Thyroid gland (tissue), 4 donors: ENCODE results near the gene CLEC2A. TPM values are rescaled to one million over a fixed set of nuclear protein-coding genes. Genes with fewer than 3 reads are reported as not detected.

Experiments used
- DNase-seq, 2 donors: peaks; one replicate each; pipeline ENCODE4 v3.0.0-alpha.2; 2019
- H3K27ac ChIP-seq, 3 donors: fragments of 200-600 bp; sonication (generic); 1 replicate in 2 of 3; 2 replicates in 1 of 3; pipeline ENCODE4 v1.5.1; 2016 to 2019; ENCODE audit warnings: mild to moderate bottlenecking in 1 of 3, moderate library complexity in 1 of 3
- H3K27me3 ChIP-seq: fragments of 200-600 bp; sonication (generic); one replicate; pipeline ENCODE4 v1.5.1; 2019
- H3K36me3 ChIP-seq, 2 donors: fragments of 200-600 bp; sonication (generic); one replicate each; pipeline ENCODE4 v1.5.1; 2016 to 2019
- H3K4me1 ChIP-seq, 2 donors: fragments of 200-600 bp; sonication (generic); one replicate each; pipeline ENCODE4 v1.5.1; 2017 to 2019
- H3K4me3 ChIP-seq, 3 donors: fragments of 200-600 bp; sonication (generic); replicated peaks in 1 of 3; 1 replicate in 2 of 3; 2 replicates in 1 of 3; pipeline ENCODE4 v1.5.1; 2016; ENCODE audit warnings: mild to moderate bottlenecking in 1 of 3
- H3K9me3 ChIP-seq: fragments of 200-600 bp; sonication (generic); one replicate; pipeline ENCODE4 v1.5.1; 2017
- POLR2A ChIP-seq, 2 donors: fragments of 450-650 bp; IDR thresholded peaks; one replicate each; pipeline ENCODE4 v1.6.1; 2017; ENCODE audit warnings: antibody characterized with exemption in 2 of 2, mild to moderate bottlenecking in 2 of 2, moderate library complexity in 1 of 2
- WGBS, 2 donors: methylation state at CpG; one replicate each; pipeline ENCODE4 v1.1.5; 2017; 5-methylcytosine and 5-hydroxymethylcytosine counted together
- intact Hi-C: fragments of 100-400 bp; cut with DNase I; formaldehyde crosslinking; loops from one replicate; pipeline ENCODE4 v1.15.1; 2023
- total RNA-seq, 4 donors: library from RNA; depleted of rRNA; stranded (reverse); fragments of >200 nt; gene quantifications; one replicate each; pipeline ENCODE4 v1.2.3, GENCODE V29; 2016
- TF ChIP-seq, protein P1 (sequence below), 6 experiments: fragments of 200-600 bp in 3 of 6; fragments of 450-650 bp in 3 of 6; sonication (generic) in 3 of 6; IDR thresholded peaks; one replicate each; pipeline ENCODE4 v1.5.1; 2016 to 2019; ENCODE audit warnings: antibody characterized with exemption in 6 of 6, mild to moderate bottlenecking in 2 of 6, inconsistent platforms in 1 of 6, moderate library complexity in 1 of 6

CLEC2A gene
- total RNA-seq, 4 donors from 2014 or later = not detected

DNA sequence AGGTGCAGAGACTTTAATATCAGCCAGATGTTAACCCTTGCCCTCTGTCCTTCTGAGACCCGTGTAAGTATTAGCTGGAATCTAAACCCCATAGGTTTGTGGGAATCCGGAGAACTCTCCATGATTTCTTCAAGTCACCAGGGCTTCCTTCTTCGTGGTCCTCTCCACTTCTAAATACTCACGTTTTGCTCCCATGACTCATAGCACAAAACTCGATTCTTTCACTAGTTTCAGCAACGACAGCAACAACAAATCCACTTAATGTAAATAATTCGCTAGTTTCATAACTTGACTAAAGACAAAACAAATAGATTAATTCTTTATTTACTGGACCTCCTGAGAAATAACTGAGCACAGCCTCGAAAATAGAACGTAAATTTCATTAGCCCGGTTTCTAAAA, 4.4 kb upstream of the CLEC2A start:
- intact Hi-C loops = no loop called here
- no peaks in the 10 kb centered on the region for H3K36me3 ChIP-seq
- 84 to 86% methylated on average over 10 of the region's 10 CpGs for WGBS, 2 donors
- no peak overlapping the region for H3K4me3 ChIP-seq
- H3K27me3 ChIP-seq = no peaks in the 10 kb centered on the region
- no peak for TF ChIP-seq POLR2A (IDR thresholded peaks at IDR 0.05)
- TF ChIP-seq, protein P1, sequence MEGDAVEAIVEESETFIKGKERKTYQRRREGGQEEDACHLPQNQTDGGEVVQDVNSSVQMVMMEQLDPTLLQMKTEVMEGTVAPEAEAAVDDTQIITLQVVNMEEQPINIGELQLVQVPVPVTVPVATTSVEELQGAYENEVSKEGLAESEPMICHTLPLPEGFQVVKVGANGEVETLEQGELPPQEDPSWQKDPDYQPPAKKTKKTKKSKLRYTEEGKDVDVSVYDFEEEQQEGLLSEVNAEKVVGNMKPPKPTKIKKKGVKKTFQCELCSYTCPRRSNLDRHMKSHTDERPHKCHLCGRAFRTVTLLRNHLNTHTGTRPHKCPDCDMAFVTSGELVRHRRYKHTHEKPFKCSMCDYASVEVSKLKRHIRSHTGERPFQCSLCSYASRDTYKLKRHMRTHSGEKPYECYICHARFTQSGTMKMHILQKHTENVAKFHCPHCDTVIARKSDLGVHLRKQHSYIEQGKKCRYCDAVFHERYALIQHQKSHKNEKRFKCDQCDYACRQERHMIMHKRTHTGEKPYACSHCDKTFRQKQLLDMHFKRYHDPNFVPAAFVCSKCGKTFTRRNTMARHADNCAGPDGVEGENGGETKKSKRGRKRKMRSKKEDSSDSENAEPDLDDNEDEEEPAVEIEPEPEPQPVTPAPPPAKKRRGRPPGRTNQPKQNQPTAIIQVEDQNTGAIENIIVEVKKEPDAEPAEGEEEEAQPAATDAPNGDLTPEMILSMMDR (IDR thresholded peaks at IDR 0.05) = no peak
- H3K4me1 ChIP-seq = no peaks in the 10 kb centered on the region
- H3K9me3 ChIP-seq = no peaks in the 10 kb centered on the region
- no peak overlapping the region for H3K27ac ChIP-seq
- DNase-seq = no peak

DNA sequence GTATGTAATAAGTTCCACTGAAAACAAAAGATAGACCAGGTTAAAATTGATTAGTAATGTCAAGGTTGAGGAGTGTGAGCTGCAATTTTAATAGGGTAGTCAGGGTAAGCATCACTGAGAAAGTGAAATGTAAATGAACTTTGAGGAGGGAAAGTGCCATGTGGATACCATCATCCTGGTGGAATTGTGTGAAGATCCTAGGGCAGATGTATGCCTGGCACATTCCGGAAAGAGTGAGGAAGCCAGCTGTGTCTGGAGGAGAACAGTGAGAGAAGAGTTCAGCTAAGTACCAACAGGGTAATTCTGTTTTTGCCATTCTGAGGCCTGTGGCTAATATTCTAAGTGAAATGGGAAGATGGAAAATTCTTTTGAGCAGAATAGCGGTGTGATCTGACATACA, 2.9 kb upstream of the CLEC2A start:
- H3K27ac ChIP-seq = no peak overlapping the region
- intact Hi-C loops = no loop called here
- H3K4me3 ChIP-seq = no peak overlapping the region
- DNase-seq = no peak
- H3K27me3 ChIP-seq = no peaks in the 10 kb centered on the region
- H3K36me3 ChIP-seq = no peaks in the 10 kb centered on the region
- H3K9me3 ChIP-seq = no peaks in the 10 kb centered on the region
- no peaks in the 10 kb centered on the region for H3K4me1 ChIP-seq
- no peak for TF ChIP-seq POLR2A (IDR thresholded peaks at IDR 0.05)
- TF ChIP-seq, protein P1 (IDR thresholded peaks at IDR 0.05) = no peak
- WGBS, 2 donors = 87 to 93% methylated on average over 2 of the region's 2 CpGs

DNA sequence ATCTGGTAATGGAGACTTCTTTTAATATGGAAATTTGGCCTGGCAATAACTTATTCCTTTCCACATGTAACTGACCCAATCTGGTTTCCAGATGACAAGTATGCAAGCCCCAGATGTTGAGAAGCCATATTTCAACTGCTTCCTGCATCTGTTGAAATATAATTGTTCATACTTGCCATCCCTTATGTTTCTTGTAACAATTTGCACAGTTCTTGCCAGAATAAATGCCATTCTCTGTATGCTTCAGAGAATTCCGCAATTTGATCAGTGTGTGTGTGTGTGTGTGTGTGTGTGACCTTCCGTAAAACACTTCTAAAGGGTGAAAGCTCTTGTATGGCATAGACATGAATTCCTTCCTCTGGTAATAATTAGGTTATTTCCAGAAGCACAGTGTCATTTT, 1.8 kb upstream of the CLEC2A start:
- TF ChIP-seq, protein P1 (IDR thresholded peaks at IDR 0.05) = no peak
- no peak for TF ChIP-seq POLR2A (IDR thresholded peaks at IDR 0.05)
- Histone ChIP-seq H3K27me3 (no peaks in the 10 kb centered on the region), H3K4me3 (no peak overlapping the region), H3K9me3 (no peaks in the 10 kb centered on the region), H3K4me1 (no peaks in the 10 kb centered on the region), H3K27ac (no peak overlapping the region), H3K36me3 (no peaks in the 10 kb centered on the region)
- no peak for DNase-seq
- WGBS, 2 donors = 92 to 97% methylated on average over 2 of the region's 2 CpGs
- intact Hi-C loops = no loop called here

DNA sequence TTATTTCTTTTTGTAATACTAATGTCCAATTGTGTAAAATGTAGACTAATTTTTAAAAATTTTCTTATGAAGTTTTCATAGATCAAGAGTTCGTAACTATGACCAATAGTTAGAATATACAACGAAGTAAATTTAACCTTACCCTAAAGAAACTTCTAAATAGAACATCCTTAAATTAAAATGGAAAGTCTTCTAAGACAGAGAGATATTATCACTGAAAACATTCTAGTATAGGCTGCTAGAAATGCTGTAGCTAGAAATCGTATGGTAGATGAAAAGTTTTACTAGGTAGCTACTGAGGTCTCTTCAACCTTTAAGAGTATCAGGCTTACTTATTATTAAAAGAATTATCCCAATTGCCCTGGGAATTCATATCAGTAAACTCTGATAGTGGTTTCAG, 925 bp downstream of the CLEC2A start:
- Histone ChIP-seq H3K27me3 (no peaks in the 10 kb centered on the region), H3K36me3 (no peaks in the 10 kb centered on the region), H3K4me3 (no peak overlapping the region), H3K27ac (no peak overlapping the region), H3K9me3 (no peaks in the 10 kb centered on the region), H3K4me1 (no peaks in the 10 kb centered on the region)
- no peak for DNase-seq
- no peak for TF ChIP-seq POLR2A (IDR thresholded peaks at IDR 0.05)
- TF ChIP-seq, protein P1 (IDR thresholded peaks at IDR 0.05) = no peak
- intact Hi-C loops = no loop called here
- 68 to 71% methylated on average over 3 of the region's 3 CpGs for WGBS, 2 donors

DNA sequence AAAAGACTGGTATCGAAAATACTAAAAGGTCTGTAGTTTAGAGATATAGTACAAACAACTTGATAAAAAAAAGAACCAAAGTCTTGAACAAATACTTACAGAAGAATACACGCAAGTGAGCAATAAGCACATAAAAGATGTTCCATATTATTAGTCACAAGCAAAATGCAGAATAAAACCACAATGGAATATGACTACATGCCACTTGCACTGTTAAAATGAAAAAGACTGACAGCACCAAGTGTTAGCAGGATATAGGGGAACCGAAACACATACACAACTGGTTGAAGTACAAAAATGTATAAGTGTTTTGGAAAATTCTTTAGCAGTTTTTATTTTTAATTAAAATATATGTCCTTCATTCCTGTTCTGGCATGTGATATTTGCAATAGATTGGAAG, 3.6 kb downstream of the CLEC2A start:
- Histone ChIP-seq H3K27ac (no peak overlapping the region), H3K27me3 (no peaks in the 10 kb centered on the region), H3K4me3 (no peak overlapping the region), H3K9me3 (no peaks in the 10 kb centered on the region), H3K4me1 (no peaks in the 10 kb centered on the region), H3K36me3 (no peaks in the 10 kb centered on the region)
- DNase-seq = no peak
- TF ChIP-seq POLR2A (IDR thresholded peaks at IDR 0.05) = no peak
- TF ChIP-seq, protein P1 (IDR thresholded peaks at IDR 0.05) = no peak
- intact Hi-C loops = loop anchor here (5.0 kb wide), 1 partner anchor 176 kb away; no protein-coding TSS in a partner anchor
- 91 to 93% methylated on average over 3 of the region's 3 CpGs for WGBS, 2 donors
